ENCODE measurements around the gene ZNF678.

ZNF678 gene

DNA sequence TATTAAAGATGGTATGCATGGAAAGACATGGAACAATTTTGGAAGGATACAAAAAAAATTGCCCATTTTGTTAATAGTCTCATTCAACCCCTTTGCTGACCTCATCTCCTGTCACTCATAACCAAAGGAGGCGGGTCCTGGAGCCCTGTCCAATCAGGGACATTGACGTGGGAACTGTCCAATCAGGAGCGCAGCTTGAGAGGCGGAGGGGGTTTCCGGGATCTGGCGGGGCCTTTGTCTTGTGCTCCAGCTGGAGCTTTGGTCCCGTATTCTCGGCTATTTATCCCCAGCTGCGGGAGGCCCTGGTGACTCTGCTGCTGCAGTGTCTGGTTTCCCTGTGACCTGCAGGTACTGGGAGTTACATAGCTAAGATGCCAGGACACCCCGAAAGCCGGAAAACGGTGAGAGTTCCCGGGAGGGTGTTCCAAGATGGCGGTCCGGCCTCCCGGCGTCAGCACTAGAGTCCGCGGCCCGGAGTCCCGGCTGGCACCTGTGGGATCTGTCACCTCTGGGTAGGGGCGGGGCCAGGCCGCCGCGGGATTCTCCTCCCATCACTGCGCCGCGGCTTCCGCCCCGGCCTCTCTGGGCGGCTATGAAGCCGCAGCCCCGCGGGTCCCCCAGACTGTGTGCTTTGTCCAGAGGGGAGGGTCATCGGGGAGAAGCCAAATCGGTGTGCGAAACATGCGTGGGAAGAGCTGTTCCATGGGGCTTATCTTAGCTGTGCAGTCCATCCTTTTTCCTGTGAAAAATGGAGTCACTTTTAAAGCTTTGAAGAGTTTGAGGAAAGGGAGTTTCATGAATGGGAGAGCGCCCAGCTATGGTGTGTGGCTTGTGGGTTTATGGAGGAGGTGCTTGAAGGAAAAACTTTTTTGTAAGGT, at the start of gene ZNF678:
ZNF678 (plus strand) TSS at position 233 of the 878 bp plus-strand sequence. CDS start 87,436 bp downstream, outside the sequence.
- peaks cover 24 to 34% (median 31%) of the 10 kb centered on the region in 11 experiments for H3K36me3 ChIP-seq
- TF ChIP-seq Cebpa-rat (IDR thresholded peaks at IDR 0.05), result no peak
- peaks cover 62 to 82% (median 80%) of the 10 kb centered on the region in 11 experiments for H3K9me3 ChIP-seq (replicated peaks in 1 of 11)
- H3K4me2 ChIP-seq, result peak within 1 kb of the TSS; percentile 79 to 95 (median 84)
- H3K4me3 ChIP-seq, result peak within 1 kb of the TSS; percentile 71 to 87 (median 82)
- H3K9ac ChIP-seq, result peak within 1 kb of the TSS; percentile 85 to 93 (median 88)
- H4K20me1 ChIP-seq, result no peaks in the 10 kb centered on the region
- peak within 1 kb of the TSS; percentile 88 to 95 (median 91) for H3K27ac ChIP-seq
- peaks cover 7 to 15% (median 12%) of the 10 kb centered on the region in 10 experiments; a peak in 18 of 20 replicates for H3K4me1 ChIP-seq
- no peaks in the 10 kb centered on the region for H3K27me3 ChIP-seq

DNA sequence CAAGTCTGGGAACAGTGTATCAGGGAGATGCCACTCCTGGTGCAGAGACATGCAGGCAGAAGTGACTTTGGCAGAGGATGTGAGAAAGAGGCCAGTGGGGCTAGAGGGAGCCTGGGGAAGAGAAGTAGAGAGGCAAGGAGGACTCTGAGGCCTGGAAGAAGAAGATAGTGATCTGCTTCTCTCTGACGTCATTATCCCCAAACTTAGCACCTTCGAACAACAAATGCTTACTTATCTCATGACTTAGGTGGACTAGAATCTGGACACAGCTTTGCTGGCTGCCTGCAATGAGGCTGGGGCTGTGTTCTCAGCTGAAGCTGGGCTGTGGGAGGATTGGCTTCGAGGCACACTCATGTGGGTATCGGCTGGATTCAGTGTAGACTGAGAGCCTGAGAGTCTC, 44.5 kb upstream of the ZNF678 start:
- H3K4me1 ChIP-seq, result no peaks in the 10 kb centered on the region
- no peaks in the 10 kb centered on the region for H3K36me3 ChIP-seq
- no peak overlapping the region for H3K27ac ChIP-seq
- H4K20me1 ChIP-seq, result no peaks in the 10 kb centered on the region
- H3K9me3 ChIP-seq (replicated peaks in 1 of 11), result peaks cover 0 to 8% (median 0%) of the 10 kb centered on the region in 11 experiments; a peak in 3 of 22 replicates
- H3K4me2 ChIP-seq, result no peak overlapping the region
- TF ChIP-seq Cebpa-rat (IDR thresholded peaks at IDR 0.05), result no peak
- H3K9ac ChIP-seq, result no peak overlapping the region
- no peaks in the 10 kb centered on the region for H3K27me3 ChIP-seq
- no peak overlapping the region for H3K4me3 ChIP-seq

DNA sequence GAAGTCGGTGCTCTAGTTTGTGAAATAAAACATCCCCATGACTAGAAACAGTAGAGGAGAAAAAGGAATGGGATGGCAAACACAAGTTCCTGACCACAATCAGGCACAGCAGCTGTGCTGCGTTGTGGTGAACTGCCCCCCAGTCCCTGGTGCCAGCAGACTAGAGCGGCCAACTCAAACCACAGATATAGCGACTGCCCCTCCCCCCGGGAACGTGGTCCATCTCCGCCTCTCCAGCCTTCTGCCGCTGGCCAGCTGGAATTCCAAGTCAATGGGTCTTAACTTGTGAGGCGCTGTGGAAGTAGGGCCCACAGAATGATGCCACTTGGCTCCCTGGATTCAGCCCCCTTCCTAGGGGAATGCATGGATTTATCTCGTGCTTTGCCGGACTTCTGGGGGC, 41.6 kb upstream of the ZNF678 start:
- H3K9me3 ChIP-seq (replicated peaks in 1 of 11), result peaks cover 3 to 20% (median 8%) of the 10 kb centered on the region in 11 experiments; a peak in 19 of 22 replicates
- no peaks in the 10 kb centered on the region for H3K36me3 ChIP-seq
- H3K4me3 ChIP-seq, result no peak overlapping the region
- H3K4me2 ChIP-seq, result no peak overlapping the region
- TF ChIP-seq Cebpa-rat (IDR thresholded peaks at IDR 0.05), result no peak
- no peak overlapping the region for H3K9ac ChIP-seq
- no peaks in the 10 kb centered on the region for H3K4me1 ChIP-seq
- H4K20me1 ChIP-seq, result no peaks in the 10 kb centered on the region
- H3K27me3 ChIP-seq, result no peaks in the 10 kb centered on the region
- no peak overlapping the region for H3K27ac ChIP-seq

DNA sequence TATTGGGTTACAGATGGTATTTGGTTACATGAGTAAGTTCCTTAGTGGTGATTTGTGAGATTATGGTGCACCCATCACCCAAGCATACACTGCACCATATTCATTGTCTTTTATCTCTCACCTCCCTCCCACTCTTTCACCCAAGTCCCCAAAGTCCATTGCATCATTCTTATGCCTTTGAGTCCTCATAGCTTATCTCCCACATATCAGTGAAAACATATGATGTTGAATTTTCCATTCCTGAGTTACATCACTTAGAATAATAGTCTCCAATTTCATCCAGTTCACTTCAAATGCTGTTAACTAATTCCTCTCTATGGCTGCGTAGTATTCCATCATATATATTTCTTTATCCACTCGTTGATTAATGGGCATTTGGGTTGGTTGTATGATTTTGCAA, 36.8 kb upstream of the ZNF678 start:
- no peak for TF ChIP-seq Cebpa-rat (IDR thresholded peaks at IDR 0.05)
- peaks cover 0 to 7% (median under 1%) of the 10 kb centered on the region in 11 experiments; a peak in 7 of 22 replicates for H3K36me3 ChIP-seq

DNA sequence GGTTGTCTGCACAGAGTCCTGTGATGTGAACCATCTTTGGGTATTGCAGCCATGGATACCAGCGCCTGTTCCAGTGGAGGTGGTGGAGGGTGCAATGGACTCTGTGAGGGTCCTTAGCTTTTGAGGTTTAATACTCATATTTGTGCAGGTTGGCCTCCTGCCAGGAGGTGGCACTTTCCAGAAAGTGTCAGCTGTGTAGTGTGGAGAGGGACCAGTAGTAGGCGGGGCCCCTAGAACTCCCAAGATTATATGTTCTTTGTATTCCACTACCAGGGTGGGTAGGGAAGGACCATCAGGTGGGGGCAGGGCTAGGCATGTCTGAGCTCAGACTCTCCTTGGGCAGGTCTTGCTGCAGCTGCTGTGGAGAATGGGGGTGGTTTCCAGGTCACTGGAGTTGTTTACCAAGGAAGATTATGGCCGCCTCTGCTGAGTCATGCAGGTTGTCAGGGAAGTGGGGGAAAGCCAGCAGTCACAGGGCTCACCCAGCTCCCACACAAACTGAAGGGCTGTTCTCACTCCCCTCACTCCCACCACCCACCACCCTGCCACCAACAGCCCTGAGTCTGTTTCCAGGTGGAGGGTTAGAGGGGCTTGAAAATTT, 31.2 kb upstream of the ZNF678 start:
- no peak overlapping the region for H3K4me2 ChIP-seq
- no peak overlapping the region for H3K9ac ChIP-seq
- no peaks in the 10 kb centered on the region for H4K20me1 ChIP-seq

More for the DNA sequence above, 36.8 kb upstream of the ZNF678 start:
- no peak overlapping the region for H3K4me3 ChIP-seq
- no peaks in the 10 kb centered on the region for H3K27me3 ChIP-seq
- H3K27ac ChIP-seq, result no peak overlapping the region
- H4K20me1 ChIP-seq, result no peaks in the 10 kb centered on the region
- H3K9me3 ChIP-seq (replicated peaks in 1 of 11), result peaks cover 50 to 67% (median 56%) of the 10 kb centered on the region in 11 experiments
- no peak overlapping the region for H3K9ac ChIP-seq
- H3K4me2 ChIP-seq, result no peak overlapping the region
- no peaks in the 10 kb centered on the region for H3K4me1 ChIP-seq

DNA sequence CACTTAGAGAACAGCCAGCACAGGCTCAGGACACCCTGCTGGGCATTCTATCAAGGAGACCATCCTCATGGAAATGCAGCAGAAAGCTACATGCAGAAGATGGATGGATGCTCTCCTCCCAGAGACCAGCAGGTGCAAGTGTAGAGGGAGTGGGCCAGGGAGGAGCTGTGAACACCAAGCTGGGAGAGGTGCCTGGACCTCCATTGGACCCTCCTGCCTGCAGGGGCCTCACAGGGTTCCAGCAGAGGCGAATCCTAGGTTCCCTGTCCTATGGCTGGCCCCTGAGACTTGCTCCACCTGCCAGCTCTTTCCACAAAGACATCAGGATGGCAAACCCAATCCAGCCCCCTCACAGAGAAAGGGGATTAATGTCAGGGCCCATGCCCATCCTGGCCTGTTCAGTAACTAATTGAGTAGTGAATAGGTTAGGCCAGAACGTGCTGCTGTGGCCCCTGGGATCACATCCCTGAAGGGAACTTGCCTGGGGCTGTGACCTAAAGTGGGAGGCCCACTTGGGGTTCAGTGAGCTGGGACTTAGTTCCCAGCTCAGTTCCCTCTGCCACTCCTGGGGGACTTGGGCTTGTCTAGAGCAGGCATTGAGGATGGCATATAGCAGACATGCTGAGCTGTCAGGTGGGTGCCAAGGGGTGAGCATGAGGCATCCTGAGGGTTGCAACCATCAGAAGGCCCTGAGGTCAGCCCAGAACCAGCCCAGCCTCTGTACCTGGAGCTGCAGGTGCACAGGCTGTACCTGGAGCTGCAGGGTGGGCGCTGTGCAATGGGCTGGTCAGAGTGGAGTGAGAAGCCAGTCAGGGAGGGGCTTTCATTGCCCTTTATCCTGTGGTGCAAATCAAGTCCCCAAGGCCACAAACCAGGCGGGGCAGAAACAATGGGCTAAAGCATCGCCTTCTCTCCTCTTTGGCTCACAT, 22.9 kb upstream of the ZNF678 start:
- H3K4me3 ChIP-seq, result no peak overlapping the region

More for the DNA sequence above, 31.2 kb upstream of the ZNF678 start:
- H3K27me3 ChIP-seq, result no peaks in the 10 kb centered on the region
- peaks cover 11 to 26% (median 19%) of the 10 kb centered on the region in 11 experiments; a peak in 19 of 22 replicates for H3K36me3 ChIP-seq
- peak overlapping the region in 1 of 10 experiments; percentile 26; a peak in 2 of 20 replicates for H3K4me3 ChIP-seq
- no peak overlapping the region for H3K27ac ChIP-seq
- H3K4me1 ChIP-seq, result no peaks in the 10 kb centered on the region
- TF ChIP-seq Cebpa-rat (IDR thresholded peaks at IDR 0.05), result no peak
- H3K9me3 ChIP-seq (replicated peaks in 1 of 11), result peaks cover 72 to 95% (median 85%) of the 10 kb centered on the region in 11 experiments

DNA sequence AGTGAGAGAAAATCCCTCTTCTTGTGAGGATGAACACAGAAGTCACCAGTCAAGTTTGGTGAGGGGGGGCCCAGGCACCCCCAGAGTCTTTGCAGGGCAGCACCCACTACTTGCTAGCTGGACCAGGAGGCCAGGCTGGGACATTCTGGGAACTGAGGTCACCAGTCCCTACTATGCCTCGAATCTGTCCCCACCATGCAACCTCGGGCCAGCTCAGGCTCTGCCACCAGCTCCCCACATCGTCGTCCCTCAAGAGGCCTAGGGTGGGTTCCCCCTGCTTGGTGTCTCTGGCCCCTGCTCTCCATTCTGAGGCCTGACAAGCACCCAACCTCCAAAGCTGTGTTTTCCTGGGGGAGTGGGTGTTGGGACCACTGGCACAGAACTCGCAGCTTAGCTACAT, 22.2 kb upstream of the ZNF678 start:
- peaks cover 0 to 18% (median 8%) of the 10 kb centered on the region in 11 experiments; a peak in 11 of 22 replicates for H3K9me3 ChIP-seq (replicated peaks in 1 of 11)
- H3K4me1 ChIP-seq, result peaks cover 14 to 23% (median 18%) of the 10 kb centered on the region in 10 experiments; a peak in 19 of 20 replicates
- no peak overlapping the region for H3K27ac ChIP-seq
- H3K36me3 ChIP-seq, result no peaks in the 10 kb centered on the region
- peak overlapping the region; percentile 84 to 99 (median 96); a peak in 20 of 22 replicates for H3K4me2 ChIP-seq
- TF ChIP-seq Cebpa-rat (IDR thresholded peaks at IDR 0.05), result no peak
- 0 out of 20 replicates have a peak overlapping the region, but pooled peaks of 1 of the 10 experiments have one; percentile 76 for H3K4me3 ChIP-seq
- H3K27me3 ChIP-seq, result no peaks in the 10 kb centered on the region
- no peak overlapping the region for H3K9ac ChIP-seq
- H4K20me1 ChIP-seq, result no peaks in the 10 kb centered on the region

More for the DNA sequence above, 22.9 kb upstream of the ZNF678 start:
- H3K36me3 ChIP-seq, result no peaks in the 10 kb centered on the region
- TF ChIP-seq Cebpa-rat (IDR thresholded peaks at IDR 0.05), result no peak
- no peak overlapping the region for H3K27ac ChIP-seq
- H3K4me1 ChIP-seq, result peaks cover 14 to 23% (median 18%) of the 10 kb centered on the region in 10 experiments; a peak in 19 of 20 replicates
- no peaks in the 10 kb centered on the region for H4K20me1 ChIP-seq
- no peaks in the 10 kb centered on the region for H3K27me3 ChIP-seq
- no peak overlapping the region for H3K9ac ChIP-seq
- no peak overlapping the region for H3K4me2 ChIP-seq
- H3K9me3 ChIP-seq (replicated peaks in 1 of 11), result peaks cover 5 to 24% (median 12%) of the 10 kb centered on the region in 11 experiments; a peak in 18 of 22 replicates

DNA sequence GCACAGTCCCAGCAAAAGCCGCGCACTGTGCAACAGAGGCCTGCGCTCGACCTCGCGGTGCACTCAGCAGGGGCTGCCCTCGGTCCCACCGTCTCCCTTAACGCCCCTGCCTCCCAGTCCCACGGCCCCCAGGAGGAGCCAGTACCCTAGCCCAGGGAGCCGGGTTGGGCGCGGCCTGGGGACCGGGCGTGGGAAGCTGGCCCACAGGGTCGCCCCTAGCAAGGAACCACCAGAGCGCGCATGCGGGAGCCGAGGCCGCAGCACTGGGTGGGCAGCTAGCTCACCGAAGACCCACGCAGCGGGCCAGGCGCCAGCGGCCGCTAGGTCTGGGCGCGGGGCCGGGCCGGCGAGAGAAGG, 21.6 kb upstream of the ZNF678 start:
- Histone ChIP-seq H3K36me3 (no peaks in the 10 kb centered on the region), H3K27ac (peak overlapping the region; percentile 66 to 86 (median 83)), H4K20me1 (no peaks in the 10 kb centered on the region), H3K27me3 (no peaks in the 10 kb centered on the region), H3K9me3 (replicated peaks in 1 of 11) (peaks cover 0 to 12% (median 5%) of the 10 kb centered on the region in 11 experiments; a peak in 11 of 22 replicates), H3K9ac (peak overlapping the region; percentile 77 to 90 (median 86)), H3K4me2 (peak overlapping the region; percentile 84 to 99 (median 96)), H3K4me1 (peaks cover 14 to 23% (median 18%) of the 10 kb centered on the region in 10 experiments; a peak in 19 of 20 replicates), H3K4me3 (peak overlapping the region; percentile 64 to 82 (median 76))
- TF ChIP-seq Cebpa-rat (IDR thresholded peaks at IDR 0.05), result no peak

Measured in BLaER1 treated with 17β-estradiol and CSF1 and Interleukin-3, amounts not matched to agents 10 nM and 100 nM (cell line).